A549 (cell line): Measurements from ENCODE around the gene SMIM11. TPM values are rescaled to one million over a fixed set of nuclear protein-coding genes. Genes with fewer than 3 reads are reported as not detected.

Experiments used
- ATAC-seq, 2 experiments: fragments of 200-7000 bp in 1 of 2; fragments of >200 bp in 1 of 2; cut with Nextera tagmentation in 1 of 2; cut with Tn5 transposase in 1 of 2; 3 replicates each; pipeline versions ENCODE4 v1.8.0 to v1.9.1; 2018 to 2020; ENCODE audit warnings: mild to moderate bottlenecking in 1 of 2, moderate library complexity in 1 of 2
- CTCF ChIA-PET: fragments of 300-600 bp; sonication (Branson Sonifier 250); formaldehyde crosslinking; extraction: SDS; loops from one replicate; lab custom pipeline; 2021; ENCODE audit warnings: antibody characterized with exemption, inconsistent platforms; lab: Yijun Ruan, JAX
- POLR2A ChIA-PET: fragments of 350-600 bp; formaldehyde crosslinking; extraction: SDS; loops from one replicate; lab custom pipeline; 2021; ENCODE audit warnings: antibody characterized with exemption, inconsistent platforms; lab: Yijun Ruan, JAX
- DNase-seq, 2 experiments: peaks; one replicate each; pipeline versions ENCODE4 v3.0.0 to v3.0.0-alpha.2; 2011 to 2016; ENCODE audit warnings: low read depth in 1 of 2, low spot score in 1 of 2
- FAIRE-seq: peaks from 2 replicates; lab custom pipeline; 2011; peaks lifted over from hg19 to GRCh38; lab: Jason Lieb, UNC
- H3K27ac ChIP-seq, 2 experiments: fragments of >200 bp; sonication (Bioruptor Twin); formaldehyde crosslinking; 3 replicates each; pipeline ENCODE4 v1.5.1; 2016 to 2017
- H3K4me1 ChIP-seq: fragments of >200 bp; sonication (Bioruptor Twin); formaldehyde crosslinking; 3 replicates; pipeline ENCODE4 v1.6.1; 2016
- H3K4me2 ChIP-seq: fragments of >200 bp; sonication (Bioruptor Twin); formaldehyde crosslinking; 3 replicates; pipeline ENCODE4 v1.6.1; 2016
- H3K4me3 ChIP-seq: fragments of >200 bp; sonication (Bioruptor Twin); formaldehyde crosslinking; 3 replicates; pipeline ENCODE4 v1.5.1; 2016
- H3K9me3 ChIP-seq: fragments of >200 bp; sonication (Bioruptor Twin); formaldehyde crosslinking; 3 replicates; pipeline ENCODE4 v1.6.1; 2016
- BHLHE40 ChIP-seq: IDR thresholded peaks from 2 replicates; pipeline ENCODE4 v1.6.1; 2012; ENCODE audit warnings: low read depth, low read length, inconsistent platforms
- CEBPB ChIP-seq, 2 experiments: fragments of >200 bp in 1 of 2; sonication (Bioruptor Twin) in 1 of 2; formaldehyde crosslinking in 1 of 2; IDR thresholded peaks; 2 replicates each; pipeline ENCODE4 v1.6.1; 2012 to 2016
- CHD4 ChIP-seq: fragments of 200-600 bp; sonication (generic); IDR thresholded peaks from 2 replicates; pipeline ENCODE4 v1.6.1; 2016; ENCODE audit warnings: antibody characterized with exemption, mild to moderate bottlenecking, borderline replicate concordance
- GATA3 ChIP-seq: IDR thresholded peaks from 2 replicates; pipeline ENCODE4 v1.6.1; 2012; ENCODE audit warnings: borderline replicate concordance
- HDAC2 ChIP-seq: fragments of 200-600 bp; sonication (generic); IDR thresholded peaks from 2 replicates; pipeline ENCODE4 v1.6.1; 2016
- HEYL ChIP-seq: fragments of 250-450 bp; sonication (Bioruptor Pico); IDR thresholded peaks from 2 replicates; pipeline ENCODE4 v1.8.0; 2021; ENCODE audit warnings: mild to moderate bottlenecking, moderate library complexity
- HOXB13 ChIP-seq: fragments of 250-450 bp; sonication (Bioruptor Pico); IDR thresholded peaks from 2 replicates; pipeline ENCODE4 v1.5.0; 2020; ENCODE audit warnings: low read depth, mild to moderate bottlenecking, moderate library complexity
- JUN ChIP-seq, 2 experiments: fragments of >200 bp; sonication (Bioruptor Twin); formaldehyde crosslinking; IDR thresholded peaks; 2 replicates in 1 of 2; 3 replicates in 1 of 2; pipeline ENCODE4 v1.6.1; 2016 to 2017
- KDM1A ChIP-seq: fragments of 200-600 bp; sonication (generic); IDR thresholded peaks from 2 replicates; pipeline ENCODE4 v1.6.1; 2016; ENCODE audit warnings: low read depth, mild to moderate bottlenecking
- MAFK ChIP-seq: fragments of 450-650 bp; IDR thresholded peaks from 2 replicates; pipeline ENCODE4 v1.6.1; 2014; ENCODE audit not compliant: partially characterized antibody
- POLR2A ChIP-seq: IDR thresholded peaks from 2 replicates; pipeline ENCODE4 v1.6.1; 2012; ENCODE audit warnings: mild to moderate bottlenecking, low read length
- POLR2AphosphoS2 ChIP-seq: conservative IDR thresholded peaks from 2 replicates; pipeline ENCODE4 v1.6.1; 2012; ENCODE audit warnings: low read length, improper control_type of control experiment, inconsistent platforms
- RAD21 ChIP-seq, 2 experiments: fragments of >200 bp in 1 of 2; sonication (Bioruptor Twin) in 1 of 2; formaldehyde crosslinking in 1 of 2; IDR thresholded peaks in 1 of 2; conservative IDR thresholded peaks in 1 of 2; 2 replicates in 1 of 2; 3 replicates in 1 of 2; pipeline ENCODE4 v1.6.1; 2012 to 2018; ENCODE audit warnings: inconsistent platforms in 1 of 2
- RARB ChIP-seq: fragments of 250-450 bp; sonication (Bioruptor Pico); IDR thresholded peaks from 2 replicates; pipeline ENCODE4 v1.8.0; 2021; ENCODE audit warnings: mild to moderate bottlenecking, moderate library complexity
- RCOR1 ChIP-seq: fragments of 150-350 bp; IDR thresholded peaks from 2 replicates; pipeline ENCODE4 v1.6.1; 2014; ENCODE audit warnings: antibody characterized with exemption, low read length, low read depth
- TP53 ChIP-seq: fragments of 250-450 bp; sonication (Bioruptor Pico); IDR thresholded peaks from 2 replicates; pipeline ENCODE4 v1.5.0; 2021; ENCODE audit warnings: mild to moderate bottlenecking, moderate library complexity
- ZC3H11A ChIP-seq: fragments of 450-650 bp; IDR thresholded peaks from 2 replicates; pipeline ENCODE4 v1.6.1; 2014; ENCODE audit warnings: antibody characterized with exemption, mild to moderate bottlenecking
- ZFP36 ChIP-seq: fragments of 450-650 bp; IDR thresholded peaks from 2 replicates; pipeline ENCODE4 v1.6.1; 2014; ENCODE audit warnings: borderline replicate concordance; ENCODE audit not compliant: partially characterized antibody
- WGBS: methylation state at CpG from one replicate; pipeline ENCODE4 v1.1.6; 2017; ENCODE audit errors: missing lambda C conversion rate; 5-methylcytosine and 5-hydroxymethylcytosine counted together
- polyA plus RNA-seq, 4 experiments: library from polyadenylated mRNA; depleted of rRNA in 3 of 4; stranded (reverse); fragments of >200 nt; fragmentation: RNase III in 1 of 4; extraction: RNeasy Plus Mini Kit Qiagen cat#74134 plus additional on column Dnase treatment in 1 of 4; gene quantifications; 2 replicates in 3 of 4; 3 replicates in 1 of 4; pipeline ENCODE4 v1.2.3, GENCODE V29; 2011 to 2017
- TF ChIP-seq, protein P1 (sequence below): IDR thresholded peaks from 2 replicates; pipeline ENCODE4 v1.6.1; 2012
- TF ChIP-seq, protein P2 (sequence below): fragments of 150-350 bp; IDR thresholded peaks from 2 replicates; pipeline ENCODE4 v1.6.1; 2014; ENCODE audit warnings: low read depth, mild to moderate bottlenecking, low read length
- TF ChIP-seq, protein P3 (sequence below): fragments of 200-600 bp; sonication (generic); IDR thresholded peaks from 2 replicates; pipeline ENCODE4 v1.6.1; 2016; ENCODE audit warnings: antibody characterized with exemption, mild to moderate bottlenecking, moderate library complexity

SMIM11 gene
- polyA plus RNA-seq, 2 of the 4 experiments (the other 2 are of a cell fraction) = 16.9 to 22.8 TPM

DNA sequence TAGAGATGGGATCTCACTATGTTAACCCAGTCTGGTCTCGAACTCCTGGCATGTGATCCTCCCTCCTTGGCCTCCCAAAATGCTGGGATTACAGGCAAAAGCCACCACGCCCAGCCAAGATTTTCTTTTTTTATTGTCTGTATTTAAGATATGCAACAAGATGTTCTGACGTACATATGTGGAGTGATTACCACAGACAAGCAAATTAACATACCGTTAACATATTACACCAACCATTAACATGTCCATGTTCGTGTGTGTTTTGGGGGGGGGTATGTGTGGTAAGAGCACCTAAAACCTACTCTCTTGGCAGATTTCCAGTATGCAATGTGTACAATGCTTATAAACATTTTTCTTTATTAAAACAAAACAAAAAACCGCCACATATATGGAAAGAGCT lies 22.1 kb upstream of the SMIM11 start:
- ATAC-seq (no peak), DNase-seq (no peak), FAIRE-seq (no peak)
- 42% methylated on average over 6 of the region's 6 CpGs for WGBS
- H3K4me1 ChIP-seq = no peaks in the 10 kb centered on the region
- POLR2A ChIA-PET = no interaction called here
- no peak overlapping the region for H3K27ac ChIP-seq
- H3K4me2 ChIP-seq = no peak overlapping the region
- no peak overlapping the region for H3K4me3 ChIP-seq
- no peak for TF ChIP-seq CHD4
- TF ChIP-seq HOXB13 (CRISPR knock-in tag) = no peak
- no peak for TF ChIP-seq TP53
- TF ChIP-seq JUN (IDR thresholded peaks at IDR 0.05) = no peak
- TF ChIP-seq POLR2A = no peak
- no peak for TF ChIP-seq POLR2AphosphoS2
- TF ChIP-seq BHLHE40 = no peak
- TF ChIP-seq, all 56 proteins: peak for 0
- CTCF ChIA-PET = interaction anchor here (2.0 to 15.7 kb wide), 2 partner anchors 9 to 432 kb away, joined by 5 to 239 read pairs; no protein-coding TSS in a partner anchor
- H3K9me3 ChIP-seq = no peaks in the 10 kb centered on the region

DNA sequence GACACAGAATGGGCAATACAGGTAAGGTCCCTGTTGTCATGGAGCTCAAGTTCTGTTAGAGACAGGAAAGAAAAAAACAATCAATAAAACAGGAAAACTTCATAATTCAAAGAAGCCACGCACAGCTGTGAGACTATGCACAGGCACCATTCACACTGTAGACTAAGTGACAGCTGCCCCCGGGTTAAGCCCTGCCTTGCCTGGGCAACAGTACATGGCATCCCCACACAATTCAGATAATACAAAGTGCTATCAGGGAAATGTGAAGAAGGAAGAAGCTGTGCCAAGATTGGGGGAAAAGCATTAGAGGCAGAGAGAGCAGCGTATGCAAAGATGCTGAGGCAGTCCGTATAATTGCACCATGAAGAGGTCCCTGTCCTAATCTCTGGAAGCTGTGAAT lies 20.5 kb upstream of the SMIM11 start:
- DNase-seq (no peak), FAIRE-seq (no peak), ATAC-seq (no peak)
- no peaks in the 10 kb centered on the region; the same call in 2 of the 3 replicates for H3K9me3 ChIP-seq
- POLR2A ChIA-PET = no interaction called here
- H3K4me1 ChIP-seq = no peaks in the 10 kb centered on the region
- TF ChIP-seq RAD21 (conservative IDR thresholded peaks at IDR 0.05 in 1 of 2, IDR thresholded peaks at IDR 0.05 in 1 of 2) (no peak), HDAC2 (no peak)
- TF ChIP-seq, all 56 proteins: peak for 0
- H3K4me2 ChIP-seq = no peak overlapping the region
- H3K4me3 ChIP-seq = no peak overlapping the region
- 44% methylated on average over 4 of the region's 4 CpGs for WGBS
- no peak overlapping the region for H3K27ac ChIP-seq
- CTCF ChIA-PET = interaction anchor here (0.9 to 15.7 kb wide), 6 partner anchors 7 to 433 kb away, joined by 3 to 239 read pairs (median 4); no protein-coding TSS in a partner anchor

DNA sequence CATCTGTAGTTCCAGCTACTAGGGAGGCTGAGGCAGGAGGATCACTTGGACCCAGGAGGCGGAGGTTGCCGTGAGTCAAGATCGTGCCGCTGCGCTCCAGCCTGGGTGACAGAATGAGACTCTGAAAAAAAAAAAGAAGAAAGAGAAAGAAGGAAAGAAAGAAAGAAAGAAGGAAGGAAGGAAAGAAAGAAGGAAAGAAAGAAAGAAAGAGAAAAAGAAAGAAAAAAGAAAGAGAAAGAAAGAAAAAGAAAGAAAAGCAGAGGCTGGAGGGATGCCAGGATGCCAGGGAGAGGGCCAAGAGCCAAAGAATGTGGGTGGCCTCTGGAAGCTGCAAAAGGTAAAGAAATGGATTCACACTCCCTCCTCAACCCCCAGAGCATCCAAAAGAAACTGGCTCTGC lies 19.7 kb upstream of the SMIM11 start:
- ChIA-PET CTCF (interaction anchor here (1.4 to 15.7 kb wide), 2 partner anchors 275 to 434 kb away, joined by 5 to 239 read pairs; no protein-coding TSS in a partner anchor), POLR2A (no interaction called here)
- DNase-seq = no peak
- no peak for FAIRE-seq
- TF ChIP-seq ZFP36 = no peak
- TF ChIP-seq TP53 = no peak
- TF ChIP-seq, protein P1, sequence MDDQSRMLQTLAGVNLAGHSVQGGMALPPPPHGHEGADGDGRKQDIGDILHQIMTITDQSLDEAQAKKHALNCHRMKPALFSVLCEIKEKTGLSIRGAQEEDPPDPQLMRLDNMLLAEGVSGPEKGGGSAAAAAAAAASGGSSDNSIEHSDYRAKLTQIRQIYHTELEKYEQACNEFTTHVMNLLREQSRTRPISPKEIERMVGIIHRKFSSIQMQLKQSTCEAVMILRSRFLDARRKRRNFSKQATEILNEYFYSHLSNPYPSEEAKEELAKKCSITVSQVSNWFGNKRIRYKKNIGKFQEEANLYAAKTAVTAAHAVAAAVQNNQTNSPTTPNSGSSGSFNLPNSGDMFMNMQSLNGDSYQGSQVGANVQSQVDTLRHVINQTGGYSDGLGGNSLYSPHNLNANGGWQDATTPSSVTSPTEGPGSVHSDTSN = no peak
- no peak for TF ChIP-seq MAFK
- TF ChIP-seq, protein P2, sequence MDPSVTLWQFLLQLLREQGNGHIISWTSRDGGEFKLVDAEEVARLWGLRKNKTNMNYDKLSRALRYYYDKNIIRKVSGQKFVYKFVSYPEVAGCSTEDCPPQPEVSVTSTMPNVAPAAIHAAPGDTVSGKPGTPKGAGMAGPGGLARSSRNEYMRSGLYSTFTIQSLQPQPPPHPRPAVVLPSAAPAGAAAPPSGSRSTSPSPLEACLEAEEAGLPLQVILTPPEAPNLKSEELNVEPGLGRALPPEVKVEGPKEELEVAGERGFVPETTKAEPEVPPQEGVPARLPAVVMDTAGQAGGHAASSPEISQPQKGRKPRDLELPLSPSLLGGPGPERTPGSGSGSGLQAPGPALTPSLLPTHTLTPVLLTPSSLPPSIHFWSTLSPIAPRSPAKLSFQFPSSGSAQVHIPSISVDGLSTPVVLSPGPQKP = no peak
- TF ChIP-seq, protein P3, sequence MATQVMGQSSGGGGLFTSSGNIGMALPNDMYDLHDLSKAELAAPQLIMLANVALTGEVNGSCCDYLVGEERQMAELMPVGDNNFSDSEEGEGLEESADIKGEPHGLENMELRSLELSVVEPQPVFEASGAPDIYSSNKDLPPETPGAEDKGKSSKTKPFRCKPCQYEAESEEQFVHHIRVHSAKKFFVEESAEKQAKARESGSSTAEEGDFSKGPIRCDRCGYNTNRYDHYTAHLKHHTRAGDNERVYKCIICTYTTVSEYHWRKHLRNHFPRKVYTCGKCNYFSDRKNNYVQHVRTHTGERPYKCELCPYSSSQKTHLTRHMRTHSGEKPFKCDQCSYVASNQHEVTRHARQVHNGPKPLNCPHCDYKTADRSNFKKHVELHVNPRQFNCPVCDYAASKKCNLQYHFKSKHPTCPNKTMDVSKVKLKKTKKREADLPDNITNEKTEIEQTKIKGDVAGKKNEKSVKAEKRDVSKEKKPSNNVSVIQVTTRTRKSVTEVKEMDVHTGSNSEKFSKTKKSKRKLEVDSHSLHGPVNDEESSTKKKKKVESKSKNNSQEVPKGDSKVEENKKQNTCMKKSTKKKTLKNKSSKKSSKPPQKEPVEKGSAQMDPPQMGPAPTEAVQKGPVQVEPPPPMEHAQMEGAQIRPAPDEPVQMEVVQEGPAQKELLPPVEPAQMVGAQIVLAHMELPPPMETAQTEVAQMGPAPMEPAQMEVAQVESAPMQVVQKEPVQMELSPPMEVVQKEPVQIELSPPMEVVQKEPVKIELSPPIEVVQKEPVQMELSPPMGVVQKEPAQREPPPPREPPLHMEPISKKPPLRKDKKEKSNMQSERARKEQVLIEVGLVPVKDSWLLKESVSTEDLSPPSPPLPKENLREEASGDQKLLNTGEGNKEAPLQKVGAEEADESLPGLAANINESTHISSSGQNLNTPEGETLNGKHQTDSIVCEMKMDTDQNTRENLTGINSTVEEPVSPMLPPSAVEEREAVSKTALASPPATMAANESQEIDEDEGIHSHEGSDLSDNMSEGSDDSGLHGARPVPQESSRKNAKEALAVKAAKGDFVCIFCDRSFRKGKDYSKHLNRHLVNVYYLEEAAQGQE = no peak
- TF ChIP-seq JUN (IDR thresholded peaks at IDR 0.05) = no peak
- no peak for TF ChIP-seq HEYL (CRISPR knock-in tag)
- TF ChIP-seq RARB = no peak
- TF ChIP-seq ZC3H11A = no peak
- no peak for TF ChIP-seq HDAC2
- TF ChIP-seq CHD4 = no peak
- TF ChIP-seq GATA3 = no peak
- no peak for TF ChIP-seq CEBPB (IDR thresholded peaks at IDR 0.05)
- no peak for TF ChIP-seq RAD21 (conservative IDR thresholded peaks at IDR 0.05 in 1 of 2, IDR thresholded peaks at IDR 0.05 in 1 of 2)
- no peak for TF ChIP-seq KDM1A
- no peak for TF ChIP-seq RCOR1
- WGBS = 91% methylated on average over 5 of the region's 5 CpGs
- H3K9me3 ChIP-seq = no peaks in the 10 kb centered on the region; the same call in 2 of the 3 replicates
- no peaks in the 10 kb centered on the region for H3K4me1 ChIP-seq
- no peak overlapping the region for H3K4me2 ChIP-seq
- no peak overlapping the region for H3K27ac ChIP-seq
- ATAC-seq = no peak
- H3K4me3 ChIP-seq = no peak overlapping the region
